ENCODE data around the gene COQ8A.

DNA sequence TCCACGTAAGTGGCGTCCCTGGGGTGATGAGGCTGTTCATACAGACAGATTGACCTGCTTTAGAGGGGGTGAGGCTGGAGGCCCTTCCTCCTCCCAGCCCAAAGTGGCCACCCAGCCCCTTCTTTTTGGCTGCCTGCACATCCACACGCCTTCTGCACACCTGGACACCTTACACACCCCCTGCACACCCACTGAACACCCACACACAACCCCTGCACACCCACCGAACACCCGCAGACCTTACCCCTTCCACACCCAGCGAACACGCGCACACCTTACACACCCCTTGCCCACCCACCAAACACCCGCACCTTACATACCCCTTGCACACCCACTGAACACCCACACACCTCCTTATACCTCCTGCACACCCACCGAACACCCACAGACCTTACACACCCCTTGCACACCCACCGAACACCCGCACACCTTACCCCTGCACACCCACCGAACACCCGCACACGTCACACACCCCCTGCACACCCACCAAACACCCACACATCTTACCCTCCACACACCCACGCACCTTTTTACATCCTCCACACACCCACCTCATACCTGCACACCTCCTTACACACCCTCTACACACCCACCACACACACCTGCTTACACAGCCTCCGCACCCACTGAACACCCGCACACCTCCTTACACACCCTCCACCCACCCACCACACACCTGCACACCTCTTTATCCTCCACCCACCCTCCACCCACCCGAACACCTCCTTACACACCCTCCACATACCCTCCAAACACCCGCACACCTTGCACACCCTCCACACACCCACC lies 37.7 kb downstream of the COQ8A start:
- TF ChIP-seq, protein P1, sequence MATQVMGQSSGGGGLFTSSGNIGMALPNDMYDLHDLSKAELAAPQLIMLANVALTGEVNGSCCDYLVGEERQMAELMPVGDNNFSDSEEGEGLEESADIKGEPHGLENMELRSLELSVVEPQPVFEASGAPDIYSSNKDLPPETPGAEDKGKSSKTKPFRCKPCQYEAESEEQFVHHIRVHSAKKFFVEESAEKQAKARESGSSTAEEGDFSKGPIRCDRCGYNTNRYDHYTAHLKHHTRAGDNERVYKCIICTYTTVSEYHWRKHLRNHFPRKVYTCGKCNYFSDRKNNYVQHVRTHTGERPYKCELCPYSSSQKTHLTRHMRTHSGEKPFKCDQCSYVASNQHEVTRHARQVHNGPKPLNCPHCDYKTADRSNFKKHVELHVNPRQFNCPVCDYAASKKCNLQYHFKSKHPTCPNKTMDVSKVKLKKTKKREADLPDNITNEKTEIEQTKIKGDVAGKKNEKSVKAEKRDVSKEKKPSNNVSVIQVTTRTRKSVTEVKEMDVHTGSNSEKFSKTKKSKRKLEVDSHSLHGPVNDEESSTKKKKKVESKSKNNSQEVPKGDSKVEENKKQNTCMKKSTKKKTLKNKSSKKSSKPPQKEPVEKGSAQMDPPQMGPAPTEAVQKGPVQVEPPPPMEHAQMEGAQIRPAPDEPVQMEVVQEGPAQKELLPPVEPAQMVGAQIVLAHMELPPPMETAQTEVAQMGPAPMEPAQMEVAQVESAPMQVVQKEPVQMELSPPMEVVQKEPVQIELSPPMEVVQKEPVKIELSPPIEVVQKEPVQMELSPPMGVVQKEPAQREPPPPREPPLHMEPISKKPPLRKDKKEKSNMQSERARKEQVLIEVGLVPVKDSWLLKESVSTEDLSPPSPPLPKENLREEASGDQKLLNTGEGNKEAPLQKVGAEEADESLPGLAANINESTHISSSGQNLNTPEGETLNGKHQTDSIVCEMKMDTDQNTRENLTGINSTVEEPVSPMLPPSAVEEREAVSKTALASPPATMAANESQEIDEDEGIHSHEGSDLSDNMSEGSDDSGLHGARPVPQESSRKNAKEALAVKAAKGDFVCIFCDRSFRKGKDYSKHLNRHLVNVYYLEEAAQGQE (IDR thresholded peaks at IDR 0.05), result no peak
- TF ChIP-seq, protein P2, sequence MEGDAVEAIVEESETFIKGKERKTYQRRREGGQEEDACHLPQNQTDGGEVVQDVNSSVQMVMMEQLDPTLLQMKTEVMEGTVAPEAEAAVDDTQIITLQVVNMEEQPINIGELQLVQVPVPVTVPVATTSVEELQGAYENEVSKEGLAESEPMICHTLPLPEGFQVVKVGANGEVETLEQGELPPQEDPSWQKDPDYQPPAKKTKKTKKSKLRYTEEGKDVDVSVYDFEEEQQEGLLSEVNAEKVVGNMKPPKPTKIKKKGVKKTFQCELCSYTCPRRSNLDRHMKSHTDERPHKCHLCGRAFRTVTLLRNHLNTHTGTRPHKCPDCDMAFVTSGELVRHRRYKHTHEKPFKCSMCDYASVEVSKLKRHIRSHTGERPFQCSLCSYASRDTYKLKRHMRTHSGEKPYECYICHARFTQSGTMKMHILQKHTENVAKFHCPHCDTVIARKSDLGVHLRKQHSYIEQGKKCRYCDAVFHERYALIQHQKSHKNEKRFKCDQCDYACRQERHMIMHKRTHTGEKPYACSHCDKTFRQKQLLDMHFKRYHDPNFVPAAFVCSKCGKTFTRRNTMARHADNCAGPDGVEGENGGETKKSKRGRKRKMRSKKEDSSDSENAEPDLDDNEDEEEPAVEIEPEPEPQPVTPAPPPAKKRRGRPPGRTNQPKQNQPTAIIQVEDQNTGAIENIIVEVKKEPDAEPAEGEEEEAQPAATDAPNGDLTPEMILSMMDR (IDR thresholded peaks at IDR 0.05), result no peak
- TF ChIP-seq RFX5 (IDR thresholded peaks at IDR 0.05), result no peak

Measured in A549 (cell line).